GM12878 (cell line): ENCODE results near the gene GARS1. TPM values are rescaled to one million over a fixed set of nuclear protein-coding genes. Genes with fewer than 3 reads are reported as not detected.

Experiments
- ATAC-seq: fragments of 200-7000 bp; cut with Tn5 transposase; 3 replicates; pipeline ENCODE4 v1.9.1; 2020; ENCODE audit warnings: mild to moderate bottlenecking, moderate library complexity
- BruUV-seq: library from RNA; stranded (reverse); fragments of 400-500 nt; replicated peaks from 2 replicates; lab custom pipeline; 2021; lab: Mats Ljungman, UMichigan
- CTCF ChIA-PET: fragments of 300-600 bp; sonication (Branson Sonifier 250); formaldehyde crosslinking; extraction: SDS; loops from one replicate; lab custom pipeline; 2021; ENCODE audit warnings: inconsistent platforms; lab: Yijun Ruan, JAX
- POLR2A ChIA-PET: fragments of 350-600 bp; formaldehyde crosslinking; extraction: SDS; loops from one replicate; lab custom pipeline; 2021; ENCODE audit warnings: inconsistent platforms; lab: Charles Lee
- RAD21 ChIA-PET: fragments of 300-600 bp; sonication (Branson Sonifier 250); formaldehyde crosslinking; loops from one replicate; lab custom pipeline; 2023; ENCODE audit warnings: antibody characterized with exemption; ENCODE audit not compliant: unreplicated experiment; lab: Charles Lee
- SMC1A ChIA-PET: fragments of 300-600 bp; sonication (Branson Sonifier 250); formaldehyde crosslinking; loops from one replicate; lab custom pipeline; 2023; ENCODE audit not compliant: unreplicated experiment, uncharacterized antibody; lab: Charles Lee
- DNase-seq: peaks from one replicate; pipeline ENCODE4 v3.0.0-alpha.2; 2011; ENCODE audit warnings: low read depth, low spot score
- FAIRE-seq: peaks from 3 replicates; lab custom pipeline; 2011; peaks lifted over from hg19 to GRCh38; lab: Jason Lieb, UNC
- H2AFZ ChIP-seq: 2 replicates; pipeline ENCODE4 v1.6.0; 2011; ENCODE audit warnings: low read depth, low read length, control low read depth; ENCODE audit not compliant: control insufficient read depth
- H3K27ac ChIP-seq: 2 replicates; pipeline ENCODE4 v1.5.1; 2011; ENCODE audit warnings: control low read depth; ENCODE audit not compliant: control insufficient read depth, insufficient read depth
- H3K27me3 ChIP-seq, 2 experiments: replicated peaks in 1 of 2; 2 replicates each; pipeline versions ENCODE4 v1.6.0 to v1.6.1; 2011; ENCODE audit warnings: low read length in 1 of 2; ENCODE audit not compliant: control insufficient read depth in 2 of 2, insufficient read depth in 2 of 2
- H3K36me3 ChIP-seq, 2 experiments: 2 replicates each; pipeline ENCODE4 v1.5.1; 2011; ENCODE audit warnings: low read length in 1 of 2; ENCODE audit not compliant: control insufficient read depth in 2 of 2, insufficient read depth in 2 of 2
- H3K4me1 ChIP-seq: 2 replicates; pipeline ENCODE4 v1.6.1; 2011; ENCODE audit warnings: mild to moderate bottlenecking, low read length, moderate library complexity, mixed read lengths; ENCODE audit not compliant: control insufficient read depth, insufficient read depth
- H3K4me2 ChIP-seq: 2 replicates; pipeline ENCODE4 v1.6.0; 2011; ENCODE audit warnings: control low read depth; ENCODE audit not compliant: control insufficient read depth, insufficient read depth
- H3K4me3 ChIP-seq: fragments of 200-600 bp; sonication (generic); 2 replicates; pipeline ENCODE4 v1.5.1; 2016
- H3K79me2 ChIP-seq: 2 replicates; pipeline ENCODE4 v1.6.0; 2011; ENCODE audit warnings: low read length; ENCODE audit not compliant: control insufficient read depth, insufficient read depth
- H3K9ac ChIP-seq: 2 replicates; pipeline ENCODE4 v1.8.0; 2011; ENCODE audit warnings: low read length, control low read depth, mixed read lengths; ENCODE audit not compliant: control insufficient read depth, insufficient read depth
- H3K9me3 ChIP-seq: replicated peaks from 3 replicates; pipeline ENCODE4 v1.5.1; 2011; ENCODE audit warnings: mild to moderate bottlenecking, low read length; ENCODE audit not compliant: control insufficient read depth, insufficient read depth
- H4K20me1 ChIP-seq: 2 replicates; pipeline ENCODE4 v1.6.0; 2011; ENCODE audit not compliant: control insufficient read depth, insufficient read depth
- CEBPZ ChIP-seq: fragments of 150-350 bp; IDR thresholded peaks from 2 replicates; pipeline ENCODE4 v1.6.1; 2016; ENCODE audit warnings: low read depth, low read length
- MEF2B ChIP-seq: fragments of 450-650 bp; IDR thresholded peaks from 2 replicates; pipeline ENCODE4 v1.6.1; 2018; ENCODE audit warnings: mild to moderate bottlenecking, moderate library complexity; ENCODE audit not compliant: partially characterized antibody, poor library complexity, severe bottlenecking
- MTA2 ChIP-seq: fragments of 450-650 bp; IDR thresholded peaks from 2 replicates; pipeline ENCODE4 v1.6.1; 2016; ENCODE audit warnings: low read depth, mild to moderate bottlenecking, moderate library complexity
- ZNF217 ChIP-seq: fragments of 450-650 bp; IDR thresholded peaks from 2 replicates; pipeline ENCODE4 v1.6.1; 2017; ENCODE audit warnings: antibody characterized with exemption, mild to moderate bottlenecking
- ZNF274 ChIP-seq: IDR thresholded peaks from one replicate; pipeline ENCODE4 v1.8.0; 2011; ENCODE audit not compliant: insufficient read length, insufficient read depth
- WGBS: methylation state at CpG from one replicate; pipeline ENCODE4 v1.1.6; 2016; ENCODE audit warnings: low lambda C conversion rate; ENCODE audit not compliant: insufficient replicate concordance, insufficient coverage; ENCODE audit errors: missing lambda C conversion rate; 5-methylcytosine and 5-hydroxymethylcytosine counted together
- in situ Hi-C: fragments of 300-500 bp; cut with MboI; formaldehyde crosslinking; loops from 9 replicates; pipeline ENCODE4 v1.14.3; 2018; ENCODE audit warnings: mixed read lengths
- intact Hi-C: fragments of 100-400 bp; cut with micrococcal nuclease; formaldehyde crosslinking; loops from one replicate; pipeline ENCODE4 v1.14.2; 2022; ENCODE audit not compliant: unreplicated experiment
- polyA plus RNA-seq, 11 experiments: library from polyadenylated mRNA; depleted of rRNA in 4 of 11; unstranded in 6 of 11; stranded (reverse) in 5 of 11; fragments of >200 nt; fragmentation: Nextera tagmentation in 4 of 11; fragmentation: Illumina TruSeq in 1 of 11; extraction: Ambion mirVana in 4 of 11; extraction: Trizol in 1 of 11; gene quantifications; 1 replicate in 1 of 11; 2 replicates in 10 of 11; pipeline versions ENCODE4 v1.2.1 to v1.2.3, GENCODE V29; 2011 to 2016; ENCODE audit warnings: inconsistent platforms in 2 of 11, missing spikeins in 2 of 11, low read depth in 1 of 11
- total RNA-seq, 4 experiments: library from RNA; depleted of rRNA in 3 of 4; stranded (reverse); fragments of >200 nt in 3 of 4; fragmentation: Illumina TruSeq in 1 of 4; extraction: Trizol in 1 of 4; gene quantifications; 2 replicates each; pipeline versions ENCODE4 v1.2.1 to v1.2.3, GENCODE V29; 2013 to 2021

Gene GARS1
- total and polyA plus RNA-seq, 10 of the 15 experiments (the other 5 are each of a cell fraction or from before 2014, with no cell fraction given): 120 to 361 (median 187) TPM

GRCh38 chr7:30647589-30648364 is 53.1 kb downstream of the GARS1 start:
- intact Hi-C loops: no loop called here

More at GRCh38 chr7:30647589-30648364, 53.1 kb downstream of the GARS1 start:
- Histone ChIP-seq H3K27me3 (no peaks in the 10 kb centered on the region), H3K4me3 (no peak overlapping the region), H3K9me3 (no peaks in the 10 kb centered on the region), H3K9ac (no peak overlapping the region), H3K79me2 (no peaks in the 10 kb centered on the region), H3K36me3 (peaks cover 2 to 4% of the 10 kb centered on the region in 2 experiments; a peak in 2 of 4 replicates), H3K4me1 (no peaks in the 10 kb centered on the region), H3K4me2 (no peak overlapping the region), H4K20me1 (no peaks in the 10 kb centered on the region), H2AFZ (no peak overlapping the region), H3K27ac (no peak overlapping the region)
- no peak for ATAC-seq
- FAIRE-seq: no peak
- ChIA-PET SMC1A (no interaction called here), RAD21 (no interaction called here), POLR2A (no interaction called here), CTCF (no interaction called here)
- no TSS peak for BruUV-seq
- in situ Hi-C loops: no loop called here
- 82% methylated on average over 10 of the region's 10 CpGs for WGBS
- TF ChIP-seq ZNF217 (no peak), CEBPZ (no peak), ZNF274 (no peak), MEF2B (no peak), MTA2 (no peak)
- no peak for DNase-seq
